ENCODE data around the gene ACVR1B. TPM values are rescaled to one million over a fixed set of nuclear protein-coding genes. Genes with fewer than 3 reads are reported as not detected.

Gene ACVR1B
- total RNA-seq, 1 donor from 2014 or later: 8.5 TPM

DNA sequence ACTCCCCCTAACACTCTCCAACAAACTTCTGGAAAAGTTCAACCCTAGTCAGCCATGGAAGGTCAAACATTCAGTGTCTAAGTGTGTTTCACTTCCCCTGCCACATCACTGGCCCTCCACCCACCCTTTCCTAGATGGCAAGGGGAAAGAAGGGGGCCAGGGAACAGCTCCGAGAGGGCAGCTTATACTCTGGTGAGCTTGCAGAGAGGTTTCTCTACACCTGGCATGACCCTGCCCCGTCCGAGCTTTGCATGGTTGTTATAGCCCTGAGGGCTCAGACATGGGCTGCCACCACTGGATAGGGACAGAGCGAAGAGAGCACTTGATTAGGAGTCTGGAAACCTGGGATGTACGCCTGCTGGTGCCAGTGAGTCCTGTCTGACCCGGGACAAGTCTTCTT is 40.2 kb upstream of the ACVR1B start:
- intact Hi-C loops (cut with micrococcal nuclease): no loop called here
- peaks cover 21% of the 10 kb centered on the region for H3K36me3 ChIP-seq
- peak overlapping the region; percentile 74 for H3K4me3 ChIP-seq
- peak overlapping the region; percentile 94 for H3K27ac ChIP-seq (replicated peaks)
- no peaks in the 10 kb centered on the region for H3K9me3 ChIP-seq (replicated peaks)
- H3K4me1 ChIP-seq: peaks cover 90% of the 10 kb centered on the region
- TF ChIP-seq, protein P1, sequence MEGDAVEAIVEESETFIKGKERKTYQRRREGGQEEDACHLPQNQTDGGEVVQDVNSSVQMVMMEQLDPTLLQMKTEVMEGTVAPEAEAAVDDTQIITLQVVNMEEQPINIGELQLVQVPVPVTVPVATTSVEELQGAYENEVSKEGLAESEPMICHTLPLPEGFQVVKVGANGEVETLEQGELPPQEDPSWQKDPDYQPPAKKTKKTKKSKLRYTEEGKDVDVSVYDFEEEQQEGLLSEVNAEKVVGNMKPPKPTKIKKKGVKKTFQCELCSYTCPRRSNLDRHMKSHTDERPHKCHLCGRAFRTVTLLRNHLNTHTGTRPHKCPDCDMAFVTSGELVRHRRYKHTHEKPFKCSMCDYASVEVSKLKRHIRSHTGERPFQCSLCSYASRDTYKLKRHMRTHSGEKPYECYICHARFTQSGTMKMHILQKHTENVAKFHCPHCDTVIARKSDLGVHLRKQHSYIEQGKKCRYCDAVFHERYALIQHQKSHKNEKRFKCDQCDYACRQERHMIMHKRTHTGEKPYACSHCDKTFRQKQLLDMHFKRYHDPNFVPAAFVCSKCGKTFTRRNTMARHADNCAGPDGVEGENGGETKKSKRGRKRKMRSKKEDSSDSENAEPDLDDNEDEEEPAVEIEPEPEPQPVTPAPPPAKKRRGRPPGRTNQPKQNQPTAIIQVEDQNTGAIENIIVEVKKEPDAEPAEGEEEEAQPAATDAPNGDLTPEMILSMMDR (IDR thresholded peaks at IDR 0.05; ENCODE audit: borderline replicate concordance): no peak
- DNase-seq: no peak
- H3K27me3 ChIP-seq (ENCODE audit: low read depth): peaks cover 24% of the 10 kb centered on the region

DNA sequence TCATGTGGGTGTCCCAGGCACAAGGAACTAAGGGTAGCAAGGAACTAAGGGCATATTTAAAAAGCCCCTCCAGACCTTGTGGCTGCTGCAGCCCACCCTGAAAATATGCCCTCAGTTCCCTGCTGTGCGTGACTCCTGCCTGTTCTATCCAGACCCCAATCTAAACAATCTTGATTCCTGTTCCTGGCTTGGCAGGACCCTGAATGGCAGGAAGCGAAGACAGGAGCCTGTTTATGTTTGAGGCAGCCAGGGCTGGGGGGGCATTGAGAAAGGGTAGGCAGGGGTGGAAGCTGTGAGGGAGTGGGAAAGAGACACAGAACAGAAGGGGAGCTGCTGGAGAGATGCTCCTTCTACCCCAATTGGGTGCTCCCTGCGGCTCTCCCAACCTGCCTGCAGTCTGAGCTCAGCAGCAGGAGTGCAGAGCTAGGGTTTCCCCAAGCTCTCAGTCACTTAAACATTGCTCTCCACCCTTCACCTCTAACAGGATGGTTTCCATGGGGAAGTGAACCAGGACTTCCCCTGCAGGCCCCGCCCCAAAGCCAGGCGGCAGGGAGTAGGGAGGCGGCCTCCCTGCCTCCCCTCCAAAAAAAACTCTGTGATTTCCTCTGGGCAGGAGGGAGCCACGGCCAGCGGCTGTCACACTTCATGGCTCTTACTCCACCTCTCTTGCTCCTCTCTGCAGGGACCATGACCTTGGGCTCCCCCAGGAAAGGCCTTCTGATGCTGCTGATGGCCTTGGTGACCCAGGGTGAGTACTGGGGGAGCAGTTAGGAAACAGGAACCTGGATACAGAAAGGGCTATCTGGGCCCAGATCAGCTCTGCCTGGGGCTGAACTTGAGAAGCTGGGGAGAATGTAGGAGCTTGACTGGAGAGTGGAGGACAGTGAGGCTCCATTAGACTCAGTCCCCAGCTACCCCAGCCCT is 39.4 kb upstream of the ACVR1B start:
- intact Hi-C loops (cut with micrococcal nuclease): no loop called here
- Histone ChIP-seq H3K4me3 (peak overlapping the region; percentile 74), H3K9me3 (replicated peaks) (no peaks in the 10 kb centered on the region), H3K36me3 (peaks cover 24% of the 10 kb centered on the region), H3K27me3 (ENCODE audit: low read depth) (peaks cover 17% of the 10 kb centered on the region), H3K4me1 (peaks cover 90% of the 10 kb centered on the region), H3K27ac (replicated peaks) (peak overlapping the region; percentile 94)
- TF ChIP-seq, protein P1 (IDR thresholded peaks at IDR 0.05; ENCODE audit: borderline replicate concordance): no peak
- no peak for DNase-seq

DNA sequence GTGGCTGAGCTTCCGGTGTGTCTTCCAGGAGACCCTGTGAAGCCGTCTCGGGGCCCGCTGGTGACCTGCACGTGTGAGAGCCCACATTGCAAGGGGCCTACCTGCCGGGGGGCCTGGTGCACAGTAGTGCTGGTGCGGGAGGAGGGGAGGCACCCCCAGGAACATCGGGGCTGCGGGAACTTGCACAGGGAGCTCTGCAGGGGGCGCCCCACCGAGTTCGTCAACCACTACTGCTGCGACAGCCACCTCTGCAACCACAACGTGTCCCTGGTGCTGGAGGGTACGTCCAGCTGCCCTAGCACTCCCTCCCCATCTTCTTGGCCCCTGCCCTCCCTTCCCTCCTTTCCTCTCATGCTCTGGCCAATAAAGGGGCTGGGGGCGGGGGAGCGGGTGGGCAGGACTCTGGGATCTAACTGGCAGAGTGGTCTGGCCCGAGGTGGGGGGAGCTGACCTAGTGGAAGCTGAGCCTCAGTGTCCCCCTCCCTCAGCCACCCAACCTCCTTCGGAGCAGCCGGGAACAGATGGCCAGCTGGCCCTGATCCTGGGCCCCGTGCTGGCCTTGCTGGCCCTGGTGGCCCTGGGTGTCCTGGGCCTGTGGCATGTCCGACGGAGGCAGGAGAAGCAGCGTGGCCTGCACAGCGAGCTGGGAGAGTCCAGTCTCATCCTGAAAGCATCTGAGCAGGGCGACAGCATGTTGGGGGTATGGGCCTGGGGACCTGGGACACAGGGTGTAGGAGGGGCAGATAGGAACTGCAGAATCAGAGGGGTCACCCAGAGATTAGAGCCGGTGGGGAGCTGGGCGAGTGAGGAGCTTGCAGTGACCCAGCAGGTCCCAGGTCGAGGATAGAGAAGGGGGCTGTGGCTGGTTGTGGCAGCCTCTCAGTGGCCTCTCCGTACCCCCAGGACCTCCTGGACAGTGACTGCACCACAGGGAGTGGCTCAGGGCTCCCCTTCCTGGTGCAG is 38.1 kb upstream of the ACVR1B start:
- Histone ChIP-seq H3K27me3 (ENCODE audit: low read depth) (peaks cover 4% of the 10 kb centered on the region), H3K9me3 (replicated peaks) (no peaks in the 10 kb centered on the region), H3K27ac (replicated peaks) (peak overlapping the region; percentile 94), H3K4me1 (peaks cover 90% of the 10 kb centered on the region), H3K36me3 (peaks cover 33% of the 10 kb centered on the region), H3K4me3 (peak overlapping the region; percentile 74)
- intact Hi-C loops (cut with micrococcal nuclease): no loop called here
- TF ChIP-seq, protein P1 (IDR thresholded peaks at IDR 0.05; ENCODE audit: borderline replicate concordance): no peak
- no peak for DNase-seq

DNA sequence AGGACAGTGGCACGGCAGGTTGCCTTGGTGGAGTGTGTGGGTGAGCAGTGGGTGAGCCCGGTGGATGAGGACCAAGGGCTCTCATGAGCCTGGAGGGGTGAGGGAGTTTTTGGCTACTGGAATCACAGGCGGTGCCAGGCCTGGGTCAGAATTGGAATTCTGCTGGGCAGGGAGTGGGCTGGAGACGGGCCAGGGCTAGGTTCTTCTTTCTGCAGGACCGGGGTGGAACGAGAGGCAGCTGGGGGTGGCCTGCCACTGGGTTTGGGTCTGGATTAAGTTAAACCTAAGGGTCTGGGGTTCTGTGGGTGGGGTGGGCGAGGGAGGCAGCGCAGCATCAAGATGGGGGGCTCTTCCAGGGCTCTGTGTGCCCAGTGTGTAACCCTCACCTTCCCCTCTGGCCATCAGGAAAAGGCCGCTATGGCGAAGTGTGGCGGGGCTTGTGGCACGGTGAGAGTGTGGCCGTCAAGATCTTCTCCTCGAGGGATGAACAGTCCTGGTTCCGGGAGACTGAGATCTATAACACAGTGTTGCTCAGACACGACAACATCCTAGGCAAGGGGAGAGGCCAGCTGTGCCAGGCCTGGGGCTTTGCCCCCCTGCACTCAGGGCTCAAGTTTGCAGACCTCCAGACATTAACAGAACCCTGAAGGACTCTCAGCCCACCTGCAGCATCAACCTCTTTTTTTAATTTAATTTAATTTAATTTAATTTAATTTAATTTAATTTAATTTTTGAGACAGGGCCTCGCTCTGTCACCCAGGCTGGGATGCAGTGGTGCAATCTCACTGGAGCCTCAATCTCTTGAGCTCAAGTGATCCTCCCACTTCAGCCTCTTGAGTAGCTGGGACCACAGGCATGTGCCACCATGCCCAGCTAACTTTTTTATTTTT is 37.2 kb upstream of the ACVR1B start:
- DNase-seq: peak; percentile 55
- H3K27me3 ChIP-seq (ENCODE audit: low read depth): no peaks in the 10 kb centered on the region
- peaks cover 38% of the 10 kb centered on the region for H3K36me3 ChIP-seq
- peaks cover 83% of the 10 kb centered on the region for H3K4me1 ChIP-seq
- TF ChIP-seq, protein P1 (IDR thresholded peaks at IDR 0.05; ENCODE audit: borderline replicate concordance): no peak
- intact Hi-C loops (cut with micrococcal nuclease): no loop called here
- H3K27ac ChIP-seq (replicated peaks): peak overlapping the region; percentile 94
- no peaks in the 10 kb centered on the region for H3K9me3 ChIP-seq (replicated peaks)
- peak overlapping the region; percentile 74 for H3K4me3 ChIP-seq

All from left ventricle myocardium inferior (tissue), 1 donor.